Spleen (tissue), 11 donors: ENCODE results near the gene PRDM16. TPM values are rescaled to one million over a fixed set of nuclear protein-coding genes. Genes with fewer than 3 reads are reported as not detected.

Experiments
- DNase-seq: peaks from one replicate; pipeline ENCODE4 v3.0.0-alpha.2; 2020
- H3K27ac ChIP-seq, 8 donors: fragments of 200-600 bp; sonication (generic) in 7 of 8; 1 replicate in 4 of 8; 2 replicates in 4 of 8; pipeline versions ENCODE4 v1.5.0 to v1.8.0; 2016 to 2021; ENCODE audit warnings: inconsistent platforms in 4 of 8, mild to moderate bottlenecking in 4 of 8, moderate library complexity in 1 of 8
- H3K27me3 ChIP-seq, 7 donors: fragments of 200-600 bp; sonication (generic) in 6 of 7; replicated peaks in 1 of 7; 1 replicate in 4 of 7; 2 replicates in 3 of 7; pipeline versions ENCODE4 v1.5.0 to v1.8.0; 2016 to 2021; ENCODE audit warnings: inconsistent platforms in 3 of 7, mild to moderate bottlenecking in 1 of 7
- H3K36me3 ChIP-seq, 6 donors: fragments of 200-600 bp; sonication (generic) in 5 of 6; 1 replicate in 4 of 6; 2 replicates in 2 of 6; pipeline versions ENCODE4 v1.5.0 to v1.8.0; 2016 to 2021; ENCODE audit warnings: inconsistent platforms in 2 of 6
- H3K4me1 ChIP-seq, 6 donors: fragments of 200-600 bp; sonication (generic) in 5 of 6; 1 replicate in 3 of 6; 2 replicates in 3 of 6; pipeline versions ENCODE4 v1.5.0 to v1.8.0; 2016 to 2021; ENCODE audit warnings: inconsistent platforms in 3 of 6
- H3K4me3 ChIP-seq, 8 donors: fragments of 200-600 bp; sonication (generic) in 7 of 8; 1 replicate in 4 of 8; 2 replicates in 4 of 8; pipeline versions ENCODE4 v1.5.0 to v1.8.0; 2016 to 2021; ENCODE audit warnings: inconsistent platforms in 4 of 8, mild to moderate bottlenecking in 4 of 8, moderate library complexity in 2 of 8
- H3K9me3 ChIP-seq, 8 donors: fragments of 200-600 bp; sonication (generic) in 7 of 8; 1 replicate in 4 of 8; 2 replicates in 4 of 8; pipeline versions ENCODE4 v1.5.0 to v1.8.0; 2016 to 2021; ENCODE audit warnings: inconsistent platforms in 4 of 8
- POLR2A ChIP-seq, 3 donors: fragments of 450-650 bp; IDR thresholded peaks; one replicate each; pipeline ENCODE4 v1.5.1; 2017; ENCODE audit warnings: antibody characterized with exemption in 3 of 3, mild to moderate bottlenecking in 1 of 3
- POLR2AphosphoS5 ChIP-seq, 3 donors: sonication (generic); formaldehyde crosslinking; IDR thresholded peaks; one replicate each; pipeline ENCODE4 v1.5.1; 2017; ENCODE audit warnings: antibody characterized with exemption in 3 of 3
- WGBS, 5 donors: extraction: QIAGEN DNeasy Blood & Tissue Kit in 3 of 5; methylation state at CpG; one replicate each; pipeline versions ENCODE4 v1.1.5 to v1.1.7; 2013 to 2018; 5-methylcytosine and 5-hydroxymethylcytosine counted together
- intact Hi-C: fragments of 100-400 bp; cut with DNase I; formaldehyde crosslinking; loops from one replicate; pipeline ENCODE4 v1.15.0; 2023; ENCODE audit warnings: low total_unique reads
- polyA plus RNA-seq, 3 donors: library from polyadenylated mRNA; stranded (reverse); fragments of 200-250 nt; gene quantifications; one replicate each; pipeline ENCODE4 v1.2.1, GENCODE V29; 2013
- total RNA-seq, 7 donors: library from RNA; depleted of rRNA in 3 of 7; stranded (reverse); fragments of >200 nt in 3 of 7; fragmentation: NEBNext Ultra II Directional in 4 of 7; extraction: Animal tissue kit (Norgen Biotek cat#: 25700) in 4 of 7; gene quantifications; one replicate each; pipeline versions ENCODE4 v1.1.0 to v1.2.1, GENCODE V29; 2016 to 2021
- TF ChIP-seq, protein P1 (sequence below), 11 experiments: fragments of 200-600 bp in 7 of 11; fragments of 450-650 bp in 4 of 11; sonication (generic) in 4 of 11; IDR thresholded peaks in 8 of 11; conservative IDR thresholded peaks in 3 of 11; 1 replicate in 7 of 11; 2 replicates in 4 of 11; pipeline versions ENCODE4 v1.4.0 to v1.8.0; 2016 to 2021; ENCODE audit warnings: antibody characterized with exemption in 11 of 11, inconsistent platforms in 4 of 11, mild to moderate bottlenecking in 1 of 11
- donor health status: healthy with polysubstance abuse.
- donor health status: DM: no; HTN: no; CAD: no; lungs with moderate emphysema.
- donor health status: DM: no; HTN: no; CAD: no.
- donor health status: Bipolar disorder and iron deficiency.
- donor health status: healthy.
- donor health status: DM: no; HTN: no; CAD: no.
- donor health status: DM: yes; HTN: yes; CAD: no.

PRDM16 gene
- total and polyA plus RNA-seq, 10 donors: 0.43 to 3.2 (median 1.4) TPM

DNA sequence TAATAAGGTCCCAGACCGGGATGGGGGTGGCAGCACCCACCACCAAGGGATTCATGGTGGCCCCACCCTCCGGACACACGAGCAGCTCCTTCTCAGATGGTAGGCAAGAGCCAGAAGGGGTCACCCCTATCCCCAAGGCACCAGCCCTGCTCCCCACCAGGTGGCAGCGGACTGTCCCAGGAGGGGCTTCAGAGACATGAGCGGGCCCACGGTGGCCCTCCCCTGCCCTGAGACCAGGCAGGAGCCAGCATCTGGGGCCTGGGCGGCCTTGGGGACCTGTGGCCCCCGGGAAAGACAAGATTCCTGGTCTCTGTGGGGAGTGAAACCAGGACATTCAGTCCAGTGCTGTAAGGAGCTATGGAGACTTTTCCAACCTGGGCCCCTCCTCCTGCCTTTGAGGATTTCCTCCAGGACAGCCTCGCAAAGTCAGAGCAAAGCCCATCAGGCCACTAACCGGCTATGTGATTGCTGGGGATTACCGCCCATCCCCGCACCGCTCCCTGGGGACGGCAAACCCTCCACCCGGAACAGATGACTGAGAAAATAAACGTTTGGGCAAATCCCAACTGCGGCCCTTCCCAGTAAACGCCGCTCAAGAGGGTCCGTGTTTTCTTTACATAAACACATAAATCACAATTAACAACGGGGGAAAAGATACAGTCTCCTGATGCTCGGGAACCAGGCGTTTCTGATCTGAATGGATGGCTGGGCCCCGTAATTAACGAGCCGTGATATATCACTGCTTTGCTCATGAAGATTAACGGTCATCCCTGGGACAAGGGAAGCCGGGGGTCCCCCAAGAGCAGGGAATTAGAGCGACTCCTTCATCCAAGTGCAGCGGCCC lies 334.6 kb downstream of the PRDM16 start:
- 84 to 89% (median 88%) methylated on average over 26 to 30 of the region's 30 CpGs for WGBS, 5 donors
- intact Hi-C loops: no loop called here

DNA sequence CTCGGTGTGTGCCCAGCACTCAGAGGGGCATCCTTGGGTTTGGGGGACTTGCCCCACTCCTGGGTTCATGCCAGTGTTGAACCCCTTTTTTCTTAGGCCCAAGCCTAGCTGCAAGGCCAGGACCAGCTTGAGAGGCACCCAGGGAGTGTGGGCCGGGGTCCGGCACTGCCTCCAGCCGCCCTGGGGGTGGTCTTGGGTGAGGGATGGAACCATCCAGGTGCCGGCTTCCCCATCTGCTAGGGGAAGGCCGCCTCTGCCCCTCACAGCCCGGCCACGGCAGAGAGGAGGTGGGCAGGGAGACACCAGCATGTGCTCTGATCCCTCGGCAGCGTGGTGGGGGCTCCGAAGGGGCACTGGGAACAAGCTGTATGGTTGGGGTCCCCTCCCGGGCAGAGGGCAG lies 335.3 kb downstream of the PRDM16 start:
- Histone ChIP-seq H3K27ac (no peak overlapping the region), H3K36me3 (no peaks in the 10 kb centered on the region), H3K9me3 (no peaks in the 10 kb centered on the region), H3K4me3 (no peak overlapping the region), H3K27me3 (peaks cover 0 to 32% (median 0%) of the 10 kb centered on the region in 7 donors), H3K4me1 (peaks cover 4 to 28% (median 13%) of the 10 kb centered on the region in 6 donors)
- DNase-seq: no peak
- intact Hi-C loops: no loop called here
- TF ChIP-seq, protein P1, sequence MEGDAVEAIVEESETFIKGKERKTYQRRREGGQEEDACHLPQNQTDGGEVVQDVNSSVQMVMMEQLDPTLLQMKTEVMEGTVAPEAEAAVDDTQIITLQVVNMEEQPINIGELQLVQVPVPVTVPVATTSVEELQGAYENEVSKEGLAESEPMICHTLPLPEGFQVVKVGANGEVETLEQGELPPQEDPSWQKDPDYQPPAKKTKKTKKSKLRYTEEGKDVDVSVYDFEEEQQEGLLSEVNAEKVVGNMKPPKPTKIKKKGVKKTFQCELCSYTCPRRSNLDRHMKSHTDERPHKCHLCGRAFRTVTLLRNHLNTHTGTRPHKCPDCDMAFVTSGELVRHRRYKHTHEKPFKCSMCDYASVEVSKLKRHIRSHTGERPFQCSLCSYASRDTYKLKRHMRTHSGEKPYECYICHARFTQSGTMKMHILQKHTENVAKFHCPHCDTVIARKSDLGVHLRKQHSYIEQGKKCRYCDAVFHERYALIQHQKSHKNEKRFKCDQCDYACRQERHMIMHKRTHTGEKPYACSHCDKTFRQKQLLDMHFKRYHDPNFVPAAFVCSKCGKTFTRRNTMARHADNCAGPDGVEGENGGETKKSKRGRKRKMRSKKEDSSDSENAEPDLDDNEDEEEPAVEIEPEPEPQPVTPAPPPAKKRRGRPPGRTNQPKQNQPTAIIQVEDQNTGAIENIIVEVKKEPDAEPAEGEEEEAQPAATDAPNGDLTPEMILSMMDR (IDR thresholded peaks at IDR 0.05 in 8 of 11, conservative IDR thresholded peaks at IDR 0.05 in 3 of 11): no peak
- TF ChIP-seq POLR2AphosphoS5 (IDR thresholded peaks at IDR 0.05): no peak
- TF ChIP-seq POLR2A (IDR thresholded peaks at IDR 0.05): no peak
- WGBS, 5 donors: 82 to 91% (median 90%) methylated on average over 3 to 12 of the region's 12 CpGs

More for the DNA sequence above, 334.6 kb downstream of the PRDM16 start:
- TF ChIP-seq, protein P1 (IDR thresholded peaks at IDR 0.05 in 8 of 11, conservative IDR thresholded peaks at IDR 0.05 in 3 of 11): peak in 1 of 11 experiments; percentile 16
- TF ChIP-seq POLR2A (IDR thresholded peaks at IDR 0.05): no peak
- TF ChIP-seq POLR2AphosphoS5 (IDR thresholded peaks at IDR 0.05): no peak
- no peak for DNase-seq
- Histone ChIP-seq H3K27me3 (peaks cover 0 to 39% (median 0%) of the 10 kb centered on the region in 7 donors), H3K4me3 (no peak overlapping the region), H3K27ac (no peak overlapping the region), H3K9me3 (no peaks in the 10 kb centered on the region), H3K4me1 (peaks cover 4 to 35% (median 14%) of the 10 kb centered on the region in 6 donors), H3K36me3 (no peaks in the 10 kb centered on the region)

DNA sequence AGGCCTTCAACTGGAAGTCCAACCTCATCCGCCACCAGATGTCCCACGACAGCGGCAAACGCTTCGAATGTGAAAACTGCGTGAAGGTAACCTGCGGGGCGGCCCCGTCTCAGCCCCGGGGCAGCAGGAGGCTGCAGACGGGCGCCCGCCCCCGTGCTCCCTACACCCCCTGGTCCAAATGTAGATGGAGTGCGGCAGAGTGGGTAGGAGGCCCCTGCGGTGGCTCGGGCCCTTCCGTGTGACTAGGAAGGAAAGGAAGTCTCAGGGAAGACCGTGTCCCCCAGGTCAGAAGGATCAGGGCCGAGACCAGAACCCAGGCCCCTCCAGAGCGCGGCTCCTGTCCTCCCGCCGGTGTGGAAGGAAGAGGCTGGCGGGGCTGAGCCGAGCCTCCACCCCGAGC lies 335.8 kb downstream of the PRDM16 start:
- 92 to 96% (median 94%) methylated on average over 17 to 27 of the region's 27 CpGs for WGBS, 5 donors
- peaks cover 4 to 24% (median 13%) of the 10 kb centered on the region in 6 donors for H3K4me1 ChIP-seq
- intact Hi-C loops: no loop called here
- no peak overlapping the region for H3K27ac ChIP-seq
- H3K36me3 ChIP-seq: no peaks in the 10 kb centered on the region
- H3K9me3 ChIP-seq: no peaks in the 10 kb centered on the region
- TF ChIP-seq, protein P1 (IDR thresholded peaks at IDR 0.05 in 8 of 11, conservative IDR thresholded peaks at IDR 0.05 in 3 of 11): no peak
- TF ChIP-seq POLR2A (IDR thresholded peaks at IDR 0.05) (no peak), POLR2AphosphoS5 (IDR thresholded peaks at IDR 0.05) (no peak)
- H3K27me3 ChIP-seq: peaks cover 0 to 31% (median 0%) of the 10 kb centered on the region in 7 donors
- no peak overlapping the region for H3K4me3 ChIP-seq
- DNase-seq: no peak

DNA sequence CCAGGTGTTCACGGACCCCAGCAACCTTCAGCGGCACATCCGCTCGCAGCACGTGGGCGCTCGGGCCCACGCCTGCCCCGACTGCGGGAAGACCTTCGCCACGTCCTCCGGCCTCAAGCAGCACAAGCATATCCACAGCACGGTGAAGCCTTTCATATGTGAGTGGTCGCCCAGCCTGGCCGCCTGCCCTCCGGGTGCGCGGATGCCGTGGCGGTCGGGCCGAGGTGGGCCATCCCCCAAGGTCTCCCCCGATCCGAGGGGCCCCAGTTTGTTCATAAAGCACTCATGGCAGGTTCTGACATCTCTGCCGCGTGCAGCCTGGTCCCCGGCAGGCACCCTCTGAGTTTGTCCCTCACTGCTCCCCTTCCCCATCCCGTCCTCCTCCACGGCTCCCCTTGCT lies 336.5 kb downstream of the PRDM16 start:
- no peaks in the 10 kb centered on the region for H3K9me3 ChIP-seq
- intact Hi-C loops: no loop called here
- H3K27ac ChIP-seq: no peak overlapping the region
- H3K4me3 ChIP-seq: no peak overlapping the region
- no peak for TF ChIP-seq POLR2A (IDR thresholded peaks at IDR 0.05)
- no peak for TF ChIP-seq POLR2AphosphoS5 (IDR thresholded peaks at IDR 0.05)
- TF ChIP-seq, protein P1 (IDR thresholded peaks at IDR 0.05 in 8 of 11, conservative IDR thresholded peaks at IDR 0.05 in 3 of 11): no peak
- H3K27me3 ChIP-seq: peaks cover 0 to 24% (median 0%) of the 10 kb centered on the region in 7 donors
- no peak for DNase-seq
- WGBS, 5 donors: 89 to 97% (median 94%) methylated on average over 16 to 30 of the region's 30 CpGs
- H3K4me1 ChIP-seq: peaks cover 4 to 24% (median 13%) of the 10 kb centered on the region in 6 donors
- no peaks in the 10 kb centered on the region for H3K36me3 ChIP-seq
